Measurements from ENCODE around the gene SHB.

The SHB gene

DNA sequence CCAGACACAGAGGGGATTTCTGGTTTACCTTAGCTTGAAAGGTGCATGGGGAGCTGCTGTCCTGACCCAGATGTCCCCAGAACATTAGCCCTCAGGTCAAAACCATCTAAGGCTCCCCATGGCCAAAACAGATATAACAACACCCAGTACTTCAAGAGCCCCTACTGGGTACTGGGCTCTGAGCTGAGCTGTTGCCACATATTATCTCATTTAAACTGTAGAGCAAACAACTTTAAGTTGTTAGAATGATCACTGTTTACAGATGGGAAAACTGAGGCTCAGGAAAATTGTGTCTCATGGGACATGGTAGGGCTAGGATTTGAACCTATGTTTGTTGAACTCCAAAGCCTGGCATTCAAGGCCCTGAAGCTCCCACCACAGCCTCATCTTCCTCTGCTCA lies 144.5 kb downstream of the SHB start:
- no peak for DNase-seq
- in situ Hi-C loops (cut with HindIII; ENCODE audit: low pct_ligation_motif_present, low sequenced_read_pairs), result no loop called here
- Histone ChIP-seq H3K36me3 (replicated peaks) (peaks cover 11% of the 10 kb centered on the region), H3K27ac (no peak overlapping the region), H3K4me3 (ENCODE audit: low read depth, low read length) (no peak overlapping the region), H3K27me3 (replicated peaks) (no peaks in the 10 kb centered on the region)
- TF ChIP-seq, protein P1, sequence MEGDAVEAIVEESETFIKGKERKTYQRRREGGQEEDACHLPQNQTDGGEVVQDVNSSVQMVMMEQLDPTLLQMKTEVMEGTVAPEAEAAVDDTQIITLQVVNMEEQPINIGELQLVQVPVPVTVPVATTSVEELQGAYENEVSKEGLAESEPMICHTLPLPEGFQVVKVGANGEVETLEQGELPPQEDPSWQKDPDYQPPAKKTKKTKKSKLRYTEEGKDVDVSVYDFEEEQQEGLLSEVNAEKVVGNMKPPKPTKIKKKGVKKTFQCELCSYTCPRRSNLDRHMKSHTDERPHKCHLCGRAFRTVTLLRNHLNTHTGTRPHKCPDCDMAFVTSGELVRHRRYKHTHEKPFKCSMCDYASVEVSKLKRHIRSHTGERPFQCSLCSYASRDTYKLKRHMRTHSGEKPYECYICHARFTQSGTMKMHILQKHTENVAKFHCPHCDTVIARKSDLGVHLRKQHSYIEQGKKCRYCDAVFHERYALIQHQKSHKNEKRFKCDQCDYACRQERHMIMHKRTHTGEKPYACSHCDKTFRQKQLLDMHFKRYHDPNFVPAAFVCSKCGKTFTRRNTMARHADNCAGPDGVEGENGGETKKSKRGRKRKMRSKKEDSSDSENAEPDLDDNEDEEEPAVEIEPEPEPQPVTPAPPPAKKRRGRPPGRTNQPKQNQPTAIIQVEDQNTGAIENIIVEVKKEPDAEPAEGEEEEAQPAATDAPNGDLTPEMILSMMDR (IDR thresholded peaks at IDR 0.05; ENCODE audit: low read depth, low read length, missing control alignments), result no peak

DNA sequence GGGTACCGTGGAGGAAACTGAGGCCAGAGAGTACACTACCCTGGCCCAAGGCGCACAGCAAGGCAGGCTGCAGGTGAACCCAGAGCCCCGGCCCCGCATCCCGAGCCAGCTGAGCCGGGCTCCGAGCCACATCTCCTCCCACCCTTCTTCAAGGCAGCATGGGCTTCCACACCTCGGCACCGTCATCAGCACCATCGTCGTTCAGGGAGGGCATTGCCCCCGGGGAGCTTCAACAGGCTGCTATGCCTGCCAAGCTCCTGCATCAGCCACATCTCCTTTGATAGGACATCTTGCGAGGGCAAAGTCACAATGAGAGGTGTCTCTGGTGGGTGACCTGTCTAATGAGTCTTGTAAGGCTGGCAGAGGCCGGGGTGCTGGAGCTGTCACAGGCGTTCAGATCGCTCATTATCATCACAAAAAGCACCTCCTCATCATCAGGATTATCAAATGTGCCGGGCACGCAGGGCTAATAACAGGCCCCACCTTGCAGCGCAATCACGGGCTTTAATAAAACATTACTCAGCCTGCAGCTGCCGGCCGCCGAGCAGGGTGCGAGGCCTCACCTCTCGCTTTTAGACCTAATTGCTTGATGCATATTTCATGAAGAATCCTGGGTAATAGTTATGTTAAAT lies 145.1 kb downstream of the SHB start:
- peaks cover 14% of the 10 kb centered on the region for H3K36me3 ChIP-seq (replicated peaks)
- H3K27me3 ChIP-seq (replicated peaks), result no peaks in the 10 kb centered on the region
- H3K4me3 ChIP-seq (ENCODE audit: low read depth, low read length), result no peak overlapping the region
- no peak for DNase-seq
- TF ChIP-seq, protein P1 (IDR thresholded peaks at IDR 0.05; ENCODE audit: low read depth, low read length, missing control alignments), result no peak
- in situ Hi-C loops (cut with HindIII; ENCODE audit: low pct_ligation_motif_present, low sequenced_read_pairs), result no loop called here
- H3K27ac ChIP-seq, result no peak overlapping the region

DNA sequence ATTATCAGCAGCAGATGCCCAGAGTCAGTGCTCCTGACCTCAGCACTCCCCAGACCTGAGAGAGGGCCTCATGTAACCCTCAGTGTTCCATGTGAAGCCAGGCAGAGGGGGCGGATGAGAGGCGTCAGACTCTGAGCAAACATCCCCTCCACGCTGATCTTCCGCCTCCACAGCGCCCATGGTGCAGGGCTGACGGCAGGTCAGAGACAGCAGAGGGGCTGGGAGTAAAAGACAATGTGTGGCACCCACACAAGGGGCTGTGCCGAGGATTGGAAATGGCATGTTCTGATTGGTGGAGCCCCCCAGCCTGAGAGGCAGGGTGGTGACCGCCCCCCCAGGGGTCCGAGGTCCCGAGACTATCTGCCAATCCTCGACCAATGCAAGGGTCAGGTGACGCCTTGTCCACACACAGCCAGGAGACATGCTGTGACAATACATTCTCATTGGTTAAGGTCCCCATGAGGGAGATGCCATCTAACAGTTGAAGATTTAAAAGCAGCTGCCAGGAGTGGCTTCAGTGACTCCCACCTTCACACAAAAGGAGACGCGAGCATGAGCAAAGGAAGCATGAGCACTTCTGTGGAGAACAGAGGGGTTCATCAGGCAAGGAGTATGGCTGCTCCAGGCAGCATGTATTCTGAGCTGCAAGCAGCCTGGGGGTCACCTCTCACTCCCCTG lies 145.8 kb downstream of the SHB start:
- TF ChIP-seq, protein P1 (IDR thresholded peaks at IDR 0.05; ENCODE audit: low read depth, low read length, missing control alignments), result no peak
- in situ Hi-C loops (cut with HindIII; ENCODE audit: low pct_ligation_motif_present, low sequenced_read_pairs), result no loop called here

DNA sequence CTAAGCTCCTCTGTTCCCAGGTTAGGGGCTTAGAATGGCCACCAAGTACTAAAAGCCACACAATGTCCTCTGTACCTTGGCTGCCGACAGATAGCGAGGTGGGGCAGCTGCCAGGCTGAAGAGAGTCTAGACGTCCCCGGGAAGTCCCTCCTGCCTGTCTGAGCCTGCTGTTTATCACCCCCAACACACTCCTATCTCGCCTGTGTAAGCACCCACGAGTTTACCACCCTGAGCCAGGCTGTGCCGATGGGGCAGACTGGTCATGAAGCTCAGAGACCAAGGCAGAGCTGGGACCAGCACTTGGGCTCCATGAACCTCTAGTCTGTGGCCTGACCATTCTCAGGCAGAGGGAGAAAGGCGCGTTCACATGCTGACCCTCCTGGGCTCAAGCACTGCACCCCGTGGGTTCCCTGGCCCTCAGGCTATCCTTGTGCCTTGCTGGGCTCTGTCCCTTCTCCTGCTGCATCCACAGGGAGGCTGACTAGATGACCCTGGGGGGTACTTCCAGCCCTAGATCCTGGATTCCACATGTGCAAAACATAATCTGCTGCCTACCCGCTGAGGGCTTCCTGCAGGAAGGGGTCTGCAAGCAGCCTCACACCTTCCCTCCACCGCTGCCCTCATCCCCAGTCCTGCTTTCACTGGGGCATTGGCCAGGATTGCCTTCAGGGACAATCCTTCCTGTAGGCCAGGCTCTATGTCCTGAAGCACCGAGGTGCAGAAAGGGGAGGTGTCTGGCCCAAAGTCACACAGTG lies 146.5 kb downstream of the SHB start:
- peaks cover 22% of the 10 kb centered on the region for H3K36me3 ChIP-seq (replicated peaks)
- DNase-seq, result no peak
- no peaks in the 10 kb centered on the region for H3K27me3 ChIP-seq (replicated peaks)
- H3K4me3 ChIP-seq (ENCODE audit: low read depth, low read length), result no peak overlapping the region
- TF ChIP-seq, protein P1 (IDR thresholded peaks at IDR 0.05; ENCODE audit: low read depth, low read length, missing control alignments), result no peak
- no peak overlapping the region for H3K27ac ChIP-seq
- in situ Hi-C loops (cut with HindIII; ENCODE audit: low pct_ligation_motif_present, low sequenced_read_pairs), result no loop called here

More for the DNA sequence above, 145.8 kb downstream of the SHB start:
- peaks cover 16% of the 10 kb centered on the region for H3K36me3 ChIP-seq (replicated peaks)
- no peak for DNase-seq
- no peaks in the 10 kb centered on the region for H3K27me3 ChIP-seq (replicated peaks)
- no peak overlapping the region for H3K27ac ChIP-seq
- no peak overlapping the region for H3K4me3 ChIP-seq (ENCODE audit: low read depth, low read length)

DNA sequence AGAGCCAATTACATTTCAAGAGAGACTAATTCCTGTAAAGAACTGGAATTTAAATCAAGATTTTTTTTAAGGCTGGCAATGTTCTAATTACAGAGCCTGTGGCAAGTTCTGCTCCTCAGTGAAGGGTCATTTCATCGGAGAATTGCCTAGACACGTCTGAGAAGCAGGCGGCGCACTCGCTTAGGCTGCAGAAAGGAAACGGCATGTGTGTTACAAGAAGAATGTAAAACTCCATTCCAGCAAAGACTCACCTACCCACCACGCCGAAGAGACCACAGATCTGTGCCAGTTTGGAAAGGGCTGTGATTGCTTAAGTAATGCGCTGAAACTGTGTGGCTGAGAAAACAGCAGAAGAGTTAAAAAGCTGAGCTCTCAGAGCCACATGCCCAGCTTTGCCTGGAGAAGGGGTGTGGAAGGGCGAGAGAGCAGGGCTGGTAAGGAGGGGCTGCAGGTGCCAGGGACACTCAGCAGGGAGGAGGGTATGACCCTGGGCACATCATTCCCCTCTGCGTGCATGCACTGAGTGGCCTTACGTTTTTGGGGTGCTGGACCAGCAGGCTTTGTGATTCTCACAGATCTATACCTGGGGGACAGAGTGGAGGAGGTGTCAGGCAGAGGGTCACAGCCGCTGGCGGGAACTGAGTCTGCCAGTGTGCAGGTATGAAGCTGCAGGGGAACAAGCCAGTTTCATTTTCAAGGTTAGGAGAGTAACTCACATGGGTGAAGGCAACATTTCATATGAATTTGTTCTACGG lies 147.3 kb downstream of the SHB start:
- H3K27me3 ChIP-seq (replicated peaks), result no peaks in the 10 kb centered on the region
- H3K4me3 ChIP-seq (ENCODE audit: low read depth, low read length), result no peak overlapping the region
- H3K36me3 ChIP-seq (replicated peaks), result peaks cover 26% of the 10 kb centered on the region
- TF ChIP-seq, protein P1 (IDR thresholded peaks at IDR 0.05; ENCODE audit: low read depth, low read length, missing control alignments), result no peak
- no peak overlapping the region for H3K27ac ChIP-seq
- DNase-seq, result no peak
- in situ Hi-C loops (cut with HindIII; ENCODE audit: low pct_ligation_motif_present, low sequenced_read_pairs), result no loop called here
